Neuron (in vitro differentiated cells): ENCODE results near the gene KCNK1.
"Not testable (repeated sequence)": the region's sequence is repeated elsewhere in the genome, so short reads cannot be mapped to it uniquely, and the experiment has no call there.

ENCODE experiments used
- H2AFZ ChIP-seq: one replicate; pipeline ENCODE4 v1.6.1; 2013; ENCODE audit warnings: low read depth, mild to moderate bottlenecking, inconsistent platforms, low read length, moderate library complexity
- H3K27me3 ChIP-seq: one replicate; pipeline ENCODE4 v1.6.1; 2013; ENCODE audit warnings: low read length; ENCODE audit not compliant: insufficient read depth
- H3K36me3 ChIP-seq: one replicate; pipeline ENCODE4 v1.6.1; 2013; ENCODE audit warnings: low read length; ENCODE audit not compliant: insufficient read depth
- H3K4me1 ChIP-seq: one replicate; pipeline ENCODE4 v1.6.1; 2013; ENCODE audit warnings: low read length; ENCODE audit not compliant: insufficient read depth
- H3K4me3 ChIP-seq: 2 replicates; pipeline ENCODE4 v1.5.1; 2013; ENCODE audit warnings: mild to moderate bottlenecking, low read length, moderate library complexity
- H3K9me3 ChIP-seq: one replicate; pipeline ENCODE4 v1.6.1; 2013; ENCODE audit warnings: low read length

KCNK1 gene

GRCh38 chr1:233668146-233668724 lies 54.3 kb downstream of the KCNK1 start:
- H2AFZ ChIP-seq: no peak overlapping the region
- no peaks in the 10 kb centered on the region for H3K36me3 ChIP-seq
- no peaks in the 10 kb centered on the region for H3K27me3 ChIP-seq
- H3K9me3 ChIP-seq: no peaks in the 10 kb centered on the region
- no peaks in the 10 kb centered on the region for H3K4me1 ChIP-seq
- H3K4me3 ChIP-seq: no peak overlapping the region

GRCh38 chr1:233668725-233669294 lies 54.9 kb downstream of the KCNK1 start:
- H3K4me1 ChIP-seq: no peaks in the 10 kb centered on the region
- no peaks in the 10 kb centered on the region for H3K36me3 ChIP-seq
- H3K4me3 ChIP-seq: no peak overlapping the region
- H3K27me3 ChIP-seq: no peaks in the 10 kb centered on the region
- H3K9me3 ChIP-seq: no peaks in the 10 kb centered on the region
- H2AFZ ChIP-seq: no peak overlapping the region

- not testable (repeated sequence) for H3K9me3 ChIP-seq, H2AFZ ChIP-seq, H3K4me1 ChIP-seq, H3K4me3 ChIP-seq, H3K27me3 ChIP-seq, H3K36me3 ChIP-seq
These were observed 56.5 kb downstream of the KCNK1 start for GRCh38 chr1:233670363-233670762.

GRCh38 chr1:233671286-233671685 lies 57.4 kb downstream of the KCNK1 start:
- Histone ChIP-seq H2AFZ (no peak overlapping the region), H3K36me3 (no peaks in the 10 kb centered on the region), H3K4me1 (no peaks in the 10 kb centered on the region), H3K4me3 (no peak overlapping the region), H3K27me3 (no peaks in the 10 kb centered on the region), H3K9me3 (no peaks in the 10 kb centered on the region)

- Histone ChIP-seq H3K9me3 (no peaks in the 10 kb centered on the region), H3K36me3 (no peaks in the 10 kb centered on the region), H2AFZ (no peak overlapping the region), H3K4me1 (no peaks in the 10 kb centered on the region), H3K4me3 (no peak overlapping the region), H3K27me3 (no peaks in the 10 kb centered on the region)
These were observed 58.8 kb downstream of the KCNK1 start for GRCh38 chr1:233672732-233673131.

- no peak overlapping the region for H3K4me3 ChIP-seq
- no peaks in the 10 kb centered on the region for H3K27me3 ChIP-seq
- no peaks in the 10 kb centered on the region for H3K36me3 ChIP-seq
- no peak overlapping the region for H2AFZ ChIP-seq
- H3K4me1 ChIP-seq: no peaks in the 10 kb centered on the region
- no peaks in the 10 kb centered on the region for H3K9me3 ChIP-seq
These were observed 59.5 kb downstream of the KCNK1 start for GRCh38 chr1:233673261-233673946.

- Histone ChIP-seq H3K4me1 (no peaks in the 10 kb centered on the region), H3K4me3 (no peak overlapping the region), H3K36me3 (no peaks in the 10 kb centered on the region), H3K9me3 (no peaks in the 10 kb centered on the region), H3K27me3 (no peaks in the 10 kb centered on the region), H2AFZ (no peak overlapping the region)
These were observed 60.1 kb downstream of the KCNK1 start for GRCh38 chr1:233673947-233674431.

GRCh38 chr1:233675446-233675845 lies 61.5 kb downstream of the KCNK1 start:
- H3K36me3 ChIP-seq: no peaks in the 10 kb centered on the region
- H3K4me3 ChIP-seq: no peak overlapping the region
- no peaks in the 10 kb centered on the region for H3K9me3 ChIP-seq
- no peaks in the 10 kb centered on the region for H3K4me1 ChIP-seq
- no peaks in the 10 kb centered on the region for H3K27me3 ChIP-seq
- H2AFZ ChIP-seq: no peak overlapping the region

GRCh38 chr1:233675893-233676292 lies 62.0 kb downstream of the KCNK1 start:
- H2AFZ ChIP-seq: no peak overlapping the region
- H3K36me3 ChIP-seq: no peaks in the 10 kb centered on the region
- H3K4me1 ChIP-seq: no peaks in the 10 kb centered on the region
- H3K27me3 ChIP-seq: no peaks in the 10 kb centered on the region
- H3K9me3 ChIP-seq: no peaks in the 10 kb centered on the region
- no peak overlapping the region for H3K4me3 ChIP-seq

- no peaks in the 10 kb centered on the region for H3K27me3 ChIP-seq
- no peaks in the 10 kb centered on the region for H3K36me3 ChIP-seq
- H3K9me3 ChIP-seq: no peaks in the 10 kb centered on the region
- H3K4me1 ChIP-seq: no peaks in the 10 kb centered on the region
- no peak overlapping the region for H3K4me3 ChIP-seq
- no peak overlapping the region for H2AFZ ChIP-seq
These were observed 63.9 kb downstream of the KCNK1 start for GRCh38 chr1:233677690-233678354.

- H3K4me1 ChIP-seq: no peaks in the 10 kb centered on the region
- no peaks in the 10 kb centered on the region for H3K36me3 ChIP-seq
- no peak overlapping the region for H3K4me3 ChIP-seq
- H2AFZ ChIP-seq: no peak overlapping the region
- H3K9me3 ChIP-seq: no peaks in the 10 kb centered on the region
- no peaks in the 10 kb centered on the region for H3K27me3 ChIP-seq
These were observed 65.1 kb downstream of the KCNK1 start for GRCh38 chr1:233679030-233679429.

- H3K4me3 ChIP-seq: no peak overlapping the region
- H3K4me1 ChIP-seq: no peaks in the 10 kb centered on the region
- no peaks in the 10 kb centered on the region for H3K27me3 ChIP-seq
- no peak overlapping the region for H2AFZ ChIP-seq
- H3K36me3 ChIP-seq: no peaks in the 10 kb centered on the region
- H3K9me3 ChIP-seq: no peaks in the 10 kb centered on the region
These were observed 65.9 kb downstream of the KCNK1 start for GRCh38 chr1:233679591-233680373.

GRCh38 chr1:233681285-233681684 lies 67.4 kb downstream of the KCNK1 start:
- Histone ChIP-seq H3K9me3 (no peaks in the 10 kb centered on the region), H3K4me3 (no peak overlapping the region)

More at GRCh38 chr1:233681285-233681684, 67.4 kb downstream of the KCNK1 start:
- Histone ChIP-seq H3K27me3 (no peaks in the 10 kb centered on the region), H3K36me3 (no peaks in the 10 kb centered on the region), H2AFZ (no peak overlapping the region), H3K4me1 (no peaks in the 10 kb centered on the region)
